GM21717 (cell line): ENCODE results near the gene ZNF277.
A peak's percentile ranks its signal among the peaks of the same experiment; 100 is the strongest.
"Not testable (repeated sequence)": the region's sequence is repeated elsewhere in the genome, so short reads cannot be mapped to it uniquely, and the experiment has no call there.

ENCODE experiments used
- ATAC-seq: cut with Tn5 transposase; IDR thresholded peaks from one replicate; pipeline ENCODE4 v1.9.1; 2021; ENCODE audit warnings: mild to moderate bottlenecking, moderate library complexity; ENCODE audit not compliant: unreplicated experiment

The ZNF277 gene

DNA sequence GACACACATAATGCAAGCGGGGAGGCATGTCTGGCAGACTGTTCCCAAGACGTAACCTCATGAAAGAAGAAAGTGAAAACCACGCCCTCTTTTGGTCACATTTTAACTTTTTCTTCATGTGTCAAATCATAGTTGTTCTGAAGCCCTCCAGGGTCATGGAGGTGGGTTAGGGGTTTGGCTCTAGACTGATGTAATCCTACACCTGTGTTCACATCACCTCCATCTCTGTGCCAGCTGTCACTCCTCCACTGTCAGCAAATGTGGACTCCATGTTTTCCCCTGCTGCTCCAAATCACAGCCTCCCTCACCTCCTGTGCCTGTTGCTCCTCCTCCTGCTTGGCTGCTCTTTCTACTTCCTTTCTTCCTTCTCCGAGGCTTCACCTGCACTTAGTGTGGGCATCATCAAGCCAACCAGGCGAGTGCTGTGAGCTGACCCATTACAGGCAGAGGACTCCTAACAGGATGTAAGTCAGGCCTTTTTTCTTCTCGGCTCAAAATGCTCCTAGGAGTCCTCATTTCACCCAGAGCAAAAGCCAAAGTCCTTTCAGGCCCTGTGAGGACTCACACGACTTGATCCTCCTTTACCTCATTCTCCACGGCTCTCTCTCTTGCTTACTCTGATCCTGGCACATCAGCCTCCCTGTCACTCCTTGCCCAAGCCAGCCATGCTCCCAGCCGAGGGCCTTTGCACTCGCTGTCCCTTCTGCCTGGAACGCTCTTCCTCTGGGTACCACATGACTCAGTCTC lies 177.3 kb downstream of the ZNF277 start:
- no peak for ATAC-seq

DNA sequence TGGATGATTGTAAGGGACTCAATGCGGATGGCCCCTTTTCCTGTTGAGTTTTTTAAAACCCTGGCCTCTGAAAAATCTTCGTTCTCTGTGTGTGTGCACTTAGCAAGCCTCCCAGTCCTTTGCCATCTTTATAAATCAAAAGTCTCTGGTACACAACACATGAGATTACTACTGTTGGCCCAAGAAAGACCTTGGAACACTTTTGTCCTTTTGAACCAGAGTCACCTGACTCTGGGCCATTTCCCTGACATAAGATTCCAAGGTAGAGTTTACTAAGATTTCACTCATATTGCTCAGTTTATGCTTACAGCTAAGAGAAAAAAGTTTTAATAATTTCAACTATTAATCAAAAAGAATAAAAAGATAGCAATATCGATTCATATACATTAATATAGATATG lies 179.0 kb downstream of the ZNF277 start:
- no peak for ATAC-seq

- ATAC-seq: no peak
Observed at GRCh38 chr7:112386619-112387018, 180.1 kb downstream of the ZNF277 start.

DNA sequence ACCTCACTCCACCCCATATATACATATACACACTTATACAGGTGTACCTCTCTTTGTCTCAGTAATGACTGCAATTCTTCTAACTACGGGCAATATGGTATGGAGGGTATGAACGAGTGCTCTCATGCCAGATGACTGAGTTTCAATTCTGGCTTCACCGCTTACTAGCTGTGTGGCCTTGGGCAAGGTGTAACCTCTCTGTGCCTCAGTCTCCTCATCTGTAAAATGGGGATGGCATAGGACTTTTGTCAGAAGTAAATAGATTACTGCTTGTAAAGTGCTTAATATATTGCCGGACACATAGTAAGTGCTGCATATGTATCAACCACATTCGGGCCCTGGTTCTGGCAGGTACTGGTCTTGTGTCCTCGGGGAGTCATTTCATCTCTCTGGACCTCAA lies 183.7 kb downstream of the ZNF277 start:
- no peak for ATAC-seq

DNA sequence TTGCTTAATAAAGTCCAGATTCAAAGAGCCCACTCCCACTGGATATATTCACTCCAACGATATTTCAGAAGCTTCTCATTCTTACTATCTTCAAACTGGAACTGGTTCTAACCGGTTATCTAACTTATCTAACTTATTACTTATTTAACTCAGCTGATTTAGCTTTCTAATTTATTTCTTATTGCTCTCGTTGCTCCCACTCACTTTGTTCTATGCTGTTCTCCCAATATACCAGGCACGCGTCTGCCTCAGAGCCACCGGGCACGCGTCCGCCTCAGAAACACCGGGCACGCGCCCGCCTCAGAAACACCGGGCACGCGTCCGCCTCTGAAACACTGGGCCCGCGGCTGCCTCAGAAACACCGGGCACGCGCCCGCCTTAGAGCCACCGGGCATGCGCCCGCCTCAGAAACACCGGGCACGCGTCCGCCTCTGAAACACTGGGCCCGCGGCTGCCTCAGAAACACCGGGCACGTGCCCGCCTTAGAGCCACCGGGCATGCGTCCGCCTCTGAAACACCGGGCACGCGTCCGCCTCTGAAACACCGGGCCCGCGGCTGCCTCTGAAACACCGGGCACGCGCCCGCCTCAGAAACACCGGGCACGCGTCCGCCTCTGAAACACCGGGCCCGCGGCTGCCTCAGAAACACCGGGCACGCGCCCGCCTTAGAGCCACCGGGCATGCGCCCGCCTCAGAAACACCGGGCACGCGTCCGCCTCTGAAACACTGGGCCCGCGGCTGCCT lies 184.8 kb downstream of the ZNF277 start:
- not testable (repeated sequence) for ATAC-seq

- peak; percentile 69 for ATAC-seq
Observed at GRCh38 chr7:112391841-112392286, 185.4 kb downstream of the ZNF277 start.
